Bronchial epithelial cell (primary cell): ENCODE results near the gene RASAL3. TPM values are rescaled to one million over a fixed set of nuclear protein-coding genes. Genes with fewer than 3 reads are reported as not detected.
"Not testable (repeated sequence)": the region's sequence is repeated elsewhere in the genome, so short reads cannot be mapped to it uniquely, and the experiment has no call there.

Experiments
- DNase-seq: peaks from one replicate; pipeline ENCODE4 v3.0.0-alpha.2; 2010; ENCODE audit warnings: low read depth
- FAIRE-seq: peaks from 2 replicates; lab custom pipeline; 2011; peaks lifted over from hg19 to GRCh38; lab: Jason Lieb, UNC
- H3K27me3 ChIP-seq: 2 replicates; pipeline ENCODE4 v1.5.1; 2011; ENCODE audit warnings: low read length; ENCODE audit not compliant: control insufficient read depth, insufficient read depth
- H3K36me3 ChIP-seq: 2 replicates; pipeline ENCODE4 v1.5.1; 2011; ENCODE audit warnings: low read length; ENCODE audit not compliant: control insufficient read depth, insufficient read depth
- H3K4me3 ChIP-seq: 2 replicates; pipeline ENCODE4 v1.5.1; 2011; ENCODE audit warnings: mild to moderate bottlenecking, low read depth, low read length, control low read depth
- total RNA-seq: library from RNA; depleted of rRNA; stranded (reverse); fragments of >200 nt; gene quantifications from 2 replicates; pipeline ENCODE4 v1.2.1, GENCODE V29; 2014
- TF ChIP-seq, protein P1 (sequence below): IDR thresholded peaks from 2 replicates; pipeline ENCODE4 v1.5.1; 2011; ENCODE audit warnings: mild to moderate bottlenecking, moderate library complexity, low read length, control low read depth, inconsistent platforms; ENCODE audit not compliant: insufficient read depth, severe bottlenecking

RASAL3 gene
- total RNA-seq, 1 donor from 2014 or later = not detected

DNA sequence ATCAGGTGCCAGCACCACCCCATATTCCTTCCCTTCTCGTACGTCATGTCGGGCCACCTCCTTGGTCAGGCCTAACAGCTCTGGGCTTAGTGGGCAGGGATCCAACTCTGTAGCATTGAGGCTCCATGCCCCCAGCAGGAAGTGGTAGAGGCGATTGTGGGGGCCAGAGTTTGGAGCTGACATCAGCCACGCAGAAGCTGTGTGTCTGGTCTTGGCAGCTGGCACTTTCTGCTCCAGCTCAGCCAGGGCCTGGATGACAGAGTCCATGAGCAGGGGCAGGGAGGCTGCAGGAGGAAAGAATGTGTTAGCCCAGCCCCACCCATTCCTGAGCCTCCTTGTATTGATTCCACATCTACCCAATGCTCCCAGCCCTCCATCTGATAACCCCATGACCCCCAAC lies 12.0 kb upstream of the RASAL3 start:
- no peaks in the 10 kb centered on the region for H3K36me3 ChIP-seq
- no peak for FAIRE-seq
- TF ChIP-seq, protein P1, sequence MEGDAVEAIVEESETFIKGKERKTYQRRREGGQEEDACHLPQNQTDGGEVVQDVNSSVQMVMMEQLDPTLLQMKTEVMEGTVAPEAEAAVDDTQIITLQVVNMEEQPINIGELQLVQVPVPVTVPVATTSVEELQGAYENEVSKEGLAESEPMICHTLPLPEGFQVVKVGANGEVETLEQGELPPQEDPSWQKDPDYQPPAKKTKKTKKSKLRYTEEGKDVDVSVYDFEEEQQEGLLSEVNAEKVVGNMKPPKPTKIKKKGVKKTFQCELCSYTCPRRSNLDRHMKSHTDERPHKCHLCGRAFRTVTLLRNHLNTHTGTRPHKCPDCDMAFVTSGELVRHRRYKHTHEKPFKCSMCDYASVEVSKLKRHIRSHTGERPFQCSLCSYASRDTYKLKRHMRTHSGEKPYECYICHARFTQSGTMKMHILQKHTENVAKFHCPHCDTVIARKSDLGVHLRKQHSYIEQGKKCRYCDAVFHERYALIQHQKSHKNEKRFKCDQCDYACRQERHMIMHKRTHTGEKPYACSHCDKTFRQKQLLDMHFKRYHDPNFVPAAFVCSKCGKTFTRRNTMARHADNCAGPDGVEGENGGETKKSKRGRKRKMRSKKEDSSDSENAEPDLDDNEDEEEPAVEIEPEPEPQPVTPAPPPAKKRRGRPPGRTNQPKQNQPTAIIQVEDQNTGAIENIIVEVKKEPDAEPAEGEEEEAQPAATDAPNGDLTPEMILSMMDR = no peak
- no peak overlapping the region for H3K4me3 ChIP-seq
- no peaks in the 10 kb centered on the region for H3K27me3 ChIP-seq
- no peak for DNase-seq

DNA sequence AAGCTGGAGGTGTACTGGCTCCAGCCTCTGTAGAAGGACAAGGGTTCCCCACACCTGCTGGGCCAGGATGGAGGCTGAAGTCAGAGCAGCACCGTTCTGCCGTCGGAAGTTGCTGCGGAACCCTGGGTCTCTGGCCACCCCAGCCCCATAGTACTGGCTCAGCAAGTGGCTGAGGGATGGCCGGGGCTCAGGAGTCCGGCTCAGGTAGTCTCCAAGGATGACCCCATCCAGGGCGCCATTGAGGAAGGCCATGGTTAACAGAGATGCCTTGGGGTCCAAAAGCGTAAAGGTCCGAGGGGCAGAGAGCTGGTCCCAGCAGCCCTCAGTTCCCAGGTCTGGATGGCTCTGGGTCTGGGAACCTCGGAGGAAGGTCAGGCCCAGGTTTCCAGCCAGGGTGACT lies 11.3 kb upstream of the RASAL3 start:
- Histone ChIP-seq H3K27me3 (no peaks in the 10 kb centered on the region), H3K4me3 (no peak overlapping the region), H3K36me3 (no peaks in the 10 kb centered on the region)
- FAIRE-seq (no peak), DNase-seq (no peak)
- TF ChIP-seq, protein P1 = no peak

DNA sequence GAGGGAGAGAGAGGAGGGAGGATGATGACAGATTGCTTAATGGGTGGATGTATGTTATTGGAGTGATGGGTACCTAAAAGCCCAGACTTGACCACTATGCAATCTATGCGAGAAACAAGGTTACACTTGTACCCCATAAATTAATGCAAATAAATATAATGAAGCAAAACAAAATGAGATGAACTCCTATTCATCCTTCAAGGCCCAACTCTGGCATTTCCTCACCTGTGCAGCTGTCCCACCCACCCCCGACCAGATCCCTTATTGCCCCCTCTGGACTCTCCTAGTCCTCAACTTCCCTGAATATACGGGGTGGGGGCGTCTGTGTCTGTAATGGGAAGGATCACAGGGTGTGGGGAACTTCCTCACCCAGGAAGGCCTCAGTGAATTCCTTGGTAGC lies 10.8 kb upstream of the RASAL3 start:
- Histone ChIP-seq H3K4me3 (no peak overlapping the region), H3K36me3 (no peaks in the 10 kb centered on the region), H3K27me3 (no peaks in the 10 kb centered on the region)
- FAIRE-seq (no peak), DNase-seq (no peak)
- TF ChIP-seq, protein P1 = no peak

DNA sequence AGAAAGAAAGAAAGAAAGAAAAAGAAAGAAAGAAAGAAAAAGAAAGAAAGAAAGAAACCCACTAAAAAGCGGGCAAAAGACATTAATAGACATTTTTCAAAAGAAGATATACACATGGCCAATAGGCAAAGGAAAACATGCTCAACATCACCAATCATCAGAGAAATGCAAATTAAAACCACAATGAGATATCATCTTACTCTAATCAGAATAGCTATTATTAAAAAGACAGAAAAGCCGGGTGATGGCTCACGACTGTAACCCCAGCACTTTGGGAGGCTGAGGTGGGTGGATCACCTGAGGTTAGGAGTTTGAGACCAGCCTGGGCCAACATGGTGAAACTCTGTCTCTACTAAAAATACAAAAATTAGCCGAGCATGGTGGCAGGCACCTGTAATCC lies 9.5 kb upstream of the RASAL3 start:
- not testable (repeated sequence) for H3K36me3 ChIP-seq, DNase-seq, FAIRE-seq, H3K4me3 ChIP-seq
- H3K27me3 ChIP-seq = peaks cover 12% of the 10 kb centered on the region

DNA sequence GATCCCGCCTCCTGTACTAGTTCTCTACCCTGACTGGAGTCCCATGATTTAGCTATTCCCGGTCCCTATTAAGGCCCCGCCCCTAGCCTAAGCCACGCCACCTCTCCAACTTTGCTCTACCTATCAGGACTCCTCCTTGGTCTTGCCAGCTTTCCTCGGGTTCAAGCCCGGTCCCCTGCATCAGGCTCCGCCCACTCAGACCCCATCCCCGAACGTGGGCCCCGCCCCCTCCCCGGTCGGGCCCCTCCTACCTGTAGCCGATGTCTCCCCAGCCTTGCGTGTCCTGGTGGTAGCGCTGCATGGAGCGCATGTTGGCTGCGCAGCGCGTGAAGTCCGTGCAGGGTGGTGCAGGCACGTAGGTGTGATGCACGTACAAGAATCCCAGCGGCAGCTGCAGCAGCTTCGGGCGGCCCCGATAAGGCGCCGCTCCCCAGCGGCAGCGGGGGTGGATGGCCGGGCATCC lies 7.3 kb upstream of the RASAL3 start:
- no peak overlapping the region for H3K4me3 ChIP-seq
- H3K27me3 ChIP-seq = peaks cover 12% of the 10 kb centered on the region
- H3K36me3 ChIP-seq = no peaks in the 10 kb centered on the region
- DNase-seq (no peak), FAIRE-seq (no peak)
- TF ChIP-seq, protein P1 = no peak

DNA sequence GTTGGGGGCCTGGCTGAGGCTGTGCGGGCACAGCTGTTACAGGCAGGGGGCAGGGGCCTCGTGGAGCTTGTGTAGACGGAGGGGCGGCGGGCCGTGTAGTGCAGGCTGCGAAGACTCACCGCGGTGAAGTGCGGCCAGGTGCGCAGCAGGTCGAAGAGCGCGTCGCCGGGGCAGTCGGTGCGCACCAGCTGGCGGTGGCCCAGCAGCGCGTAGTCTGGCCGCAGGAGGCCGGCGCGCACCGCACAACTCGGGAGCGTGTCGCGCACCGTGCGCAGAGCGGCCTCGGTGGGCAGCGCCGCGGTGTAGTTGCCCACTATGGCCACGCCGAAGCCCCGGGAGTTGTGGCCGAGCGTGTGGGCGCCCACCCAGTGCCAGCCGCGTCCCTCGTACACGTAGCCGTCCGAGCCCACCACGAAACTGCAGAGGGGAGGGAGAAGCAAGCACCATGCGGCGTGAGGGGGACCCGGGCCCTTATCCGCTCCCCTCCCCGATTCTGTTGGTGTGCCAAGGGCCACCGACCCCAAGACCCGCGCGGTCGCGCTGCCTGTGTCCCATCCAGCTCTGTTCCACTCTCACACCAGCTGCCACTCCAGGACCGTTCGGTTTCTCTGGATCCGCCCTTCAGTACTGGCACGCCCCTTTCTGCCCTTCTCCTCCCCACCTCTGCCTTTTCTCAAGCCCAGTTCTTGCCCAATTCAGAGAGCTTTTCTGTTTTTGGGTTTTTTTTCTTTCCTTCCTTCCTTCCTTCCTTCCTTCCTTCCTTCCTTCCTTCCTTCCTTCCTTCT lies 5.4 kb upstream of the RASAL3 start:
- DNase-seq (no peak), FAIRE-seq (no peak)
- H3K27me3 ChIP-seq = peaks cover 12% of the 10 kb centered on the region
- peak overlapping the region; percentile 3 for H3K4me3 ChIP-seq
- H3K36me3 ChIP-seq = no peaks in the 10 kb centered on the region
- TF ChIP-seq, protein P1 = no peak
